Measurements from ENCODE around the gene YY1.

YY1 gene

GRCh38 chr14:100279563-100279962 is 40.6 kb downstream of the YY1 start:
- TF ChIP-seq EZH2phosphoT487 (IDR thresholded peaks at IDR 0.05; ENCODE audit: borderline replicate concordance, low read length) = no peak
- no peak for TF ChIP-seq CTCF (IDR thresholded peaks at IDR 0.05; ENCODE audit: low read depth, low read length, poor library complexity, severe bottlenecking)

GRCh38 chr14:100281286-100282082 is 42.5 kb downstream of the YY1 start:
- H4K20me1 ChIP-seq (ENCODE audit: control insufficient read depth, insufficient read depth, low read depth, low read length) = peaks cover 13% of the 10 kb centered on the region
- TF ChIP-seq CTCF (IDR thresholded peaks at IDR 0.05; ENCODE audit: low read depth, low read length, poor library complexity, severe bottlenecking) = no peak
- TF ChIP-seq EZH2phosphoT487 (IDR thresholded peaks at IDR 0.05; ENCODE audit: borderline replicate concordance, low read length) = no peak
- peaks cover 45% of the 10 kb centered on the region for H3K36me3 ChIP-seq (ENCODE audit: control insufficient read depth, low read length)
- peaks cover 44% of the 10 kb centered on the region for H3K79me2 ChIP-seq (ENCODE audit: control insufficient read depth, low read length)
- H3K27ac ChIP-seq (ENCODE audit: low read depth, low read length) = no peak overlapping the region
- no peaks in the 10 kb centered on the region for H3K27me3 ChIP-seq (ENCODE audit: control insufficient read depth, low read length)
- no peaks in the 10 kb centered on the region for H3K9me2 ChIP-seq (replicated peaks; ENCODE audit: control insufficient read depth, low read length)
- H3K9me3 ChIP-seq (ENCODE audit: control insufficient read depth, insufficient read depth, low read length) = no peaks in the 10 kb centered on the region
- H3K4me1 ChIP-seq (ENCODE audit: control insufficient read depth, low read length) = peaks cover 16% of the 10 kb centered on the region
- no peak overlapping the region for H3K4me2 ChIP-seq (ENCODE audit: low read length)
- peaks cover 36% of the 10 kb centered on the region for H3F3A ChIP-seq (ENCODE audit: control insufficient read depth, insufficient read depth)
- H3K4me3 ChIP-seq (ENCODE audit: low read length) = no peak overlapping the region

More at GRCh38 chr14:100279563-100279962, 40.6 kb downstream of the YY1 start:
- Histone ChIP-seq H3K36me3 (ENCODE audit: control insufficient read depth, low read length) (peaks cover 64% of the 10 kb centered on the region), H3K27me3 (ENCODE audit: control insufficient read depth, low read length) (no peaks in the 10 kb centered on the region), H3K9me2 (replicated peaks; ENCODE audit: control insufficient read depth, low read length) (no peaks in the 10 kb centered on the region), H4K20me1 (ENCODE audit: control insufficient read depth, insufficient read depth, low read depth, low read length) (peaks cover 12% of the 10 kb centered on the region), H3F3A (ENCODE audit: control insufficient read depth, insufficient read depth) (peaks cover 36% of the 10 kb centered on the region), H3K9me3 (ENCODE audit: control insufficient read depth, insufficient read depth, low read length) (no peaks in the 10 kb centered on the region), H3K4me3 (ENCODE audit: low read length) (no peak overlapping the region), H3K4me1 (ENCODE audit: control insufficient read depth, low read length) (peaks cover 6% of the 10 kb centered on the region), H3K79me2 (ENCODE audit: control insufficient read depth, low read length) (peaks cover 59% of the 10 kb centered on the region), H3K27ac (ENCODE audit: low read depth, low read length) (no peak overlapping the region), H3K4me2 (ENCODE audit: low read length) (no peak overlapping the region)

- Histone ChIP-seq H3K27me3 (ENCODE audit: control insufficient read depth, low read length) (no peaks in the 10 kb centered on the region), H3K9me3 (ENCODE audit: control insufficient read depth, insufficient read depth, low read length) (no peaks in the 10 kb centered on the region), H3K36me3 (ENCODE audit: control insufficient read depth, low read length) (peaks cover 39% of the 10 kb centered on the region), H3K4me3 (ENCODE audit: low read length) (no peak overlapping the region), H3K4me2 (ENCODE audit: low read length) (no peak overlapping the region), H3K27ac (ENCODE audit: low read depth, low read length) (no peak overlapping the region), H3K4me1 (ENCODE audit: control insufficient read depth, low read length) (peaks cover 16% of the 10 kb centered on the region), H3K79me2 (ENCODE audit: control insufficient read depth, low read length) (peaks cover 40% of the 10 kb centered on the region), H3F3A (ENCODE audit: control insufficient read depth, insufficient read depth) (peaks cover 36% of the 10 kb centered on the region), H3K9me2 (replicated peaks; ENCODE audit: control insufficient read depth, low read length) (no peaks in the 10 kb centered on the region), H4K20me1 (ENCODE audit: control insufficient read depth, insufficient read depth, low read depth, low read length) (peaks cover 11% of the 10 kb centered on the region)
- TF ChIP-seq CTCF (IDR thresholded peaks at IDR 0.05; ENCODE audit: low read depth, low read length, poor library complexity, severe bottlenecking) = no peak
- no peak for TF ChIP-seq EZH2phosphoT487 (IDR thresholded peaks at IDR 0.05; ENCODE audit: borderline replicate concordance, low read length)
These were observed 43.1 kb downstream of the YY1 start for GRCh38 chr14:100282083-100282350.

Measured in DOHH2 (cell line).